HS-5 (cell line): Measurements from ENCODE around the gene PSG5.
"Not testable (repeated sequence)": the region's sequence is repeated elsewhere in the genome, so short reads cannot be mapped to it uniquely, and the experiment has no call there.

Experiments
- DNase-seq: peaks from one replicate; pipeline ENCODE4 v3.0.0-alpha.2; 2012; ENCODE audit warnings: low read depth

Gene PSG5

GRCh38 chr19:43181869-43182771, 4.2 kb downstream of the PSG5 start:
- DNase-seq, result peak; percentile 88

GRCh38 chr19:43179569-43180147, 6.7 kb downstream of the PSG5 start:
- DNase-seq, result not testable (repeated sequence)

- DNase-seq, result not testable (repeated sequence)
Observed at GRCh38 chr19:43178577-43178976, 7.8 kb downstream of the PSG5 start.

GRCh38 chr19:43165906-43166305, 20.4 kb downstream of the PSG5 start:
- not testable (repeated sequence) for DNase-seq

GRCh38 chr19:43163135-43163534, 23.2 kb downstream of the PSG5 start:
- DNase-seq, result not testable (repeated sequence)

GRCh38 chr19:43162261-43162660, 24.1 kb downstream of the PSG5 start:
- not testable (repeated sequence) for DNase-seq

- no peak for DNase-seq
Observed at GRCh38 chr19:43152214-43152613, 34.1 kb downstream of the PSG5 start.

GRCh38 chr19:43149788-43150187, 36.5 kb downstream of the PSG5 start:
- DNase-seq, result peak; percentile 82

GRCh38 chr19:43148233-43148632, 38.1 kb downstream of the PSG5 start:
- peak; percentile 91 for DNase-seq

GRCh38 chr19:43141763-43142162, 44.6 kb downstream of the PSG5 start:
- peak; percentile 73 for DNase-seq

- DNase-seq, result no peak
Observed at GRCh38 chr19:43132696-43133095, 53.6 kb downstream of the PSG5 start.

GRCh38 chr19:43131281-43131842, 55.0 kb downstream of the PSG5 start:
- DNase-seq, result not testable (repeated sequence)

- not testable (repeated sequence) for DNase-seq
Observed at GRCh38 chr19:43129197-43129596, 57.1 kb downstream of the PSG5 start.

GRCh38 chr19:43127336-43127735, 59.0 kb downstream of the PSG5 start:
- peak; percentile 98 for DNase-seq

GRCh38 chr19:43126720-43127119, 59.6 kb downstream of the PSG5 start:
- DNase-seq, result no peak

GRCh38 chr19:43124360-43124759, 62.0 kb downstream of the PSG5 start:
- no peak for DNase-seq

GRCh38 chr19:43120433-43121026, 65.8 kb downstream of the PSG5 start:
- peak; percentile 89 for DNase-seq

GRCh38 chr19:43119526-43119925, 66.8 kb downstream of the PSG5 start:
- DNase-seq, result not testable (repeated sequence)
